Activated CD8-positive, alpha-beta memory T cell treated with anti-CD3 and anti-CD28 coated beads for 48 hours (primary cell): ENCODE measurements around the gene WRNIP1.
"Not testable (repeated sequence)": the region's sequence is repeated elsewhere in the genome, so short reads cannot be mapped to it uniquely, and the experiment has no call there.

Experiments
- DNase-seq, 3 experiments: peaks; one replicate each; pipeline ENCODE4 v3.0.0-alpha.2; 2020; ENCODE audit warnings: low read depth in 2 of 3, low spot score in 2 of 3

WRNIP1 gene

DNA sequence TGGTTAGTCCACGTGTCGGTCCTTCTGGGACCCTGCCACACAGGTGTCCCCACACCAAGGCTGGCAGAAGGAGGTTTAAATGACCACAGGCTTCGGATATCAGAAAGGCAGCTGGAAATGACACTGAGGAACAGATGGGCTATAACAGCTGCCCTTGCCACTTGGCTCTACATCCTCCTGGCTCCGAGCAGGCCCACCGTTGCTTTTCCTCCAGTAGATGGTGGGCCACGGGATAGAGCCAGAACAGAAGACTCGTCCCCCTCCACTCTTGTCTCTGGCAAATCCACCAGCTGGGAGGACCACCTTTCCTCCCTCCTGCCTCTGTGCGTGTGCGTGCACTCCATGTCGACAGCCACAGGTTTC is 17.6 kb downstream of the WRNIP1 start:
- no peak for DNase-seq

DNA sequence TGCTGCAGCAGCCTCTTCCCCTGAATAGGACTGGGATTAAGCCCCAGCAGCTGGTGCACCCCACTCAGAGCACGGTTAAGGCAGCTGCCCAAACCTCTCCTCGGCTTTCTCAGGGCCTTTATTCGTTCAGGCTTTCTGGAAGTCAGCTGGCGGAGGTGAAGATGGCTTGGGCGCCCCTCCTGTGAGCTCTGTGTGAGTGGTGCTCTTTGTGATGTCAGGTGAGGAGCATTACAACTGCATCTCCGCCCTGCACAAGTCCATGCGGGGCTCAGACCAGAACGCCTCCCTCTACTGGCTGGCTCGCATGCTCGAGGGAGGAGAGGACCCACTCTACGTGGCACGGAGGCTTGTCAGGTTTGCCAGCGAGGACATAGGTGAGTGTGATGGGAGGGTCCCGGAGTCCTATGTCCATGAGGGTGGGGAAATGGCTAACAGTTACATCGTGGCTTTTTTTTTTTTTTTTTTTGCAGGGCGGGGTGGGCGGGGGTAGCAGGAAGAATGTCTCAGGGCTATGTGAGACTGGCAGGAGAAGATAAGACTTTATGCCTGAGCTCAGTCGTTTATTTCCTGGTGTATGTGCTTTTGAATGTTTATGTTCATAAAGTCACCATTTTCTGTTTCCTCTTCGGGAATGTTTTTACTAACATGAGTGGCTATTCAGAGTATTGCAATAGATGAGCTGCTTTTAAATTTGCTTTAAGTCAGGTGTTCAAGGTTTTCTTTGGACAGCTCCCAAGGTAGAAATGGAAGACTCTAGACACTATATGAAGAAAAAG is 18.2 kb downstream of the WRNIP1 start:
- no peak for DNase-seq

DNA sequence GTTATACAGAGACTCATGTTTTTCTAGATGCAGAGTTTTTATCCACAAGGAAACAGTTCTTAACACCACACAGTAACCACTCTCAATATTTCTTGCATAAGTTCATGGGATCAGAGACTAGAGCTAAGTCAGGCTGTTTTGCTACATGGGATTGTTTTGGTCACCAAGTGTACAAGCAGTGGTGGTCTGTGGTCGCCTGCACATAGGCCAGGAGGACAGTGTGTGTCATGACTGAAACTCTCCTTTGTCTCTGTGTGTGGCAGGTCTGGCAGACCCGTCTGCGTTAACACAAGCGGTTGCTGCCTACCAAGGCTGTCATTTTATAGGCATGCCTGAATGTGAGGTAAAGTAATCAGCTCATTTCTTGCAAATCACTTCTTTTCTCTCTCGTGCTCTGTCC is 18.9 kb downstream of the WRNIP1 start:
- no peak for DNase-seq

DNA sequence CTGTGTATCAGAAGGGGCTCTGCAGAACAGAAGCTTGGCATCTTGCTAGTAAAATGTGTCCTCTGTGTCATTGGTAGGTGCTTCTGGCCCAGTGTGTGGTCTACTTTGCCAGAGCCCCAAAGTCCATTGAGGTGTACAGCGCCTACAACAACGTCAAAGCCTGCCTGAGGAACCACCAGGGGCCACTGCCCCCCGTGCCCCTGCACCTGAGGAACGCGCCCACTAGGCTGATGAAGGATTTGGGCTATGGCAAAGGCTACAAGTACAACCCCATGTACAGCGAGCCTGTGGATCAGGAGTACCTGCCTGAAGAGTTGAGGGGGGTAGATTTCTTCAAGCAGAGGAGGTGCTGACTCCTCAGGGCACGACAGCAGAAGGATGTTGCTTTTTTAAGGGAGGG is 19.7 kb downstream of the WRNIP1 start:
- DNase-seq = no peak

DNA sequence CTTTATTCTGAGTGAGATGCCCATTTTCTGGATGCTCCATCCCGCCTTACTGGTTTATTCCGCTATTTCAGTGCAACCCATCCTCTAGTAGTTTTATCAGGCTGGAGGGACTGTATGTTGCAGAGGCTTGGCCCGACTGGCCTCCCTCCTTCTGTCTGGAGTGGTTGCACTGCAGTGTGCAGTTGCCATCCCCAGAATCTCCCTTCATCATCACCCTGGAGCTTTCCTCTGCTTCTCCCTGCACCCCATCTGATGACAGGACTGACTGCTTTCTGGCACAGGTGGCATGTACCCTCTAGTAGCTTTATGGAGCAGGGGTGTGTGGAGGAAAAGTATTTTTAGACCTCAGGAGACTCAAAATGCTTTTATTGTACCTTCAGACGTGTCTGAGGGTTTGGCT is 21.1 kb downstream of the WRNIP1 start:
- DNase-seq = no peak

DNA sequence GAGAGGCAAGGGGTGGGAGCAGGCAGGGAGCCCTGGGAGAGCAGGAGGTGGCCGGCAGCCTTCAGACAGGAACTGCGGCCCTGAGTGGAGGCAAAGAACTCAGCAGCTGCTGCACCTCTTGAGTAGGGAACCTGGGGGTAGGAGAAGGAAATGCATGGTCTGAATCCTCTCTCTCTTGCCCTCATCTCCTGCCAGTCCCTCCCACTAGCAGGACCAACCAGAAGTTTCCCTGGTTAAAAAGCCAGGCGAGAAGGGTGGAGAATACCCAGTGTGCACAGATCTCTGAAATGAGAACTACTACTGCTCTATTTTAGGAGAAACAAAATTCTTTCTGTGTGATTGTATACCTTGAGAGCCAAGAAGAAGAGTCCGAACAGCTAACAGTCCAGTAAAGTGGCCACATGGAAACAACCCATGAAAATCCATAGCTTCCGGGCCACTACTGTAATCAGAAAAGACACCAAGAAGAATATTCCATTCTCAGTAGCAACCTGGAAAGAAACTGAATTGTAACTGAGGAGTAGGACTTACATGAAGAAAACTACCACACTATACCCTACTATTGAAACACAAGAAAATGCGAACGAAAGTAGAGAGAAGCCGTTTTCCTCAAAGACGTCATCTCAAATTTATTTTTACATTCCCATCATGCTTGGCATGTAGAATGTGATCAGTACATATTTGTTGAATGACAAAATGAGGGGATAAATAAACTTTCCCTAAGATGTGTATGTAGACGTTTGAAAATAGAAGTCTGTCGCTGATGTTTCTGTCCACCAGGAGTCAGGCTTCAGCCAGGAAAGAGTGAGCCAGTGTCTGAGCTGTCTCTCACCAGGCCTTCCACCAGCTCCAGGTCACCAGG is 25.6 kb downstream of the WRNIP1 start:
- no peak for DNase-seq

DNA sequence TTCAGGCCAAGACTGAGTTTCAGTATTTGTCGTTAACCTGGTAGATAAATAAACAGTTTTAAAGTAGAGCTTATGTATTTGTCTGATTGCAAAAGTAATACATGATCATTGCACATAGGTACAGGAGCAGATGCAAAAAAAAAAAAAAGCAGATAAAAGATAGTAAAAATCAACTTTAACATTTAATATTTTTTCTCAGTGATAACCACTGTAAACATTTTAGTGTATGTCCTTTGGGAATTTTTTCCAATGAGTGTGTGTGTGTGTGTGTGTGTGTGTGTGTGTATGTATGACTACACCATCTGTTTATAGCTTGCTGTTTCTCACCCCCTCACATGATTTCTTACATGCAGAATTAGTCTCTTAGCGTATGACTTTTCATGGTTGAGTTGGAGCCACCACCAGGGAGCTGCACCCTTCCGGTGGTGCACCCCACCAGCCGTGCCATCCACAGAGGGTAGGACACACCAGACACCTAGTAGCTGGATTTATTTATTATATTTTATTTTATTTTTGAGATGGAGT is 26.3 kb downstream of the WRNIP1 start:
- no peak for DNase-seq

DNA sequence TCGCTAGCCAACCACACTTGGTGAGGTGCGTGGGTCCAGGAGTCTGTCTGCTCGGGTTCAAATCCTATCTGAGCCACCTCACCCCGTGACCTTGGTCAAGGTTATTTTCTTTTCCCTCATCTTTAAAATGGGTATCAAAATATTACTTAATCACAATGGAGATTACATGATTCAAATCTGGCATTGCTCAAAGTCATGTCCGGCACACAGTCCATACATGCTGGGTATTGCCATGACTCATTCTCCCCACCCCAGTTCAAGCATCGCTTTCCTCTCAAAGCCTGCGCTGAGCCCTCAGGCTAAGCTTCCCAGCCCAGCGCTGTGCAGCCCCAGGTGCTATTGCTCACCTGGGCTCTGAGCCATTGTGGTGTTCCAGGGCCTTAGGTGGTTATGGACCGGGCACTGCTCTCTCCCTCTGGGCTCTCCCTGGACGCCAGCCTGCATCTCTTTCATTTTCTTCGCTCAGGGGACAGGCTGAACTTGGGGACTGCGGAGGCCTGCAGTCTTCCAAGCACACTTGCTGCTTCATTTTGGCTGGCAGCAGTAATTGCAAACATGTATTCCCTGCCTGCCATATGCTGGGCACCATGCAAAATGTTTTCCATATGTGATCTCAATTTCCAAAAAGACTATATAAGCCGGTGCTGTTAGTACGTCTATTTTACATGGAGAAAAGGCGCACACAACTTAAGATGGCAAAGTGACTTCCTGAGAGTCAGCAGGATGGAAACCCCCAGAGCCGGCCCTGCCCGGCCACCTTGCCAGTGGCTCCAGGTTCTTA is 27.3 kb downstream of the WRNIP1 start:
- DNase-seq = no peak

DNA sequence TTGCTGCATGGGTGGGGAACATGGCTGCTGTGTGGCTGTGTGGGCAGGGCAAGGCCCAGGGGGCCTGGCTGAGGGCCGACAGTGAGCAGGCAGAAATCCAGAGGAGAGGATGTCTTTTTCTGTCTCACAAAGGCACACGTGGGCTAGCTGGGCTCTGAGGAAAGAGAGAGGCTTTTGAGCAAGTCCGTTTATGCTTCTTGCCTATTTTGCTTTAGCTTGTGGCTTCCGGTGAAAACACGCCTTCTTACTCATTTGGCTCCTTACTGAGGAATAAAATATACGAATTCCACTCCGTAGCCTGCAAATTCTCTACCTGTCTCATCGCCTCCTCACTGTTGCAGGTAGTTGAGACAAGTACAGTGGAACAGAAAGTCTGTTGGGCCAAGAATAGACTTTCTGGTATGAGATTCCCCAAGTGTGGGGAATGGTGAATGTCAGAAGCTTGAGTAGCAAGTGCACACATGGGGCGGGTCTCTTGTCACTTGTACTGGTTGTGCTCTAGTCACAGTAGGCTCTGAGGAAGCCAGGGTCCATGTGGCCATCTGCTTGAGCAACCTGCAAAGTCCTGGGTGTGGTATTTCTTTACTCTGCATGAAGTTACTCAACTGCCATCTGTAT is 28.4 kb downstream of the WRNIP1 start:
- no peak for DNase-seq

DNA sequence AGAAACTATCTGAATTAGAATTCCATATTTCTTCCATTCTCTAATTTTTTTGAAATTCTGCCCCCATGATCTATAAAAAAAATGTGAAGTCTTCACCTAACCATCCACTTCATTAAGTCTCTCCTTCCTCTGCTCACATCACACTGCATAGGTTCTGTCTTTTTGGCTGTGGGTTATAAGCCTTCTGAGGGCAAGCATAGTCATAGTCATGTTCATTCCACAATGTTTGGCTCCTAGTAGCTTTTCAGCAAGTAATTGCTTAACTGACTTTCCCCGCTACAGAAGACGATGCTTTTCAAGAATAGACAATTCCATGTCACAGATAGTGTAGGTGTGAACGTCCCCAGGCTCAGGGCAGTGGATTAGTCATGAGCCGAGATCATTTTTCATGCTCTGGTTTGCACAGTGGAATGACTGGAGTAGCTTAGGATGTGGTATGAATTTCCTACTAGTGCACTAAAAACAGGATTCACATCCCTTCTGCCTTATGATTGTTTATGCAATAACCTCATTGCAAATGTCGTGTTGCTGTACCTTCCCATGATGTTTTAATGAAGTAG is 29.1 kb downstream of the WRNIP1 start:
- no peak for DNase-seq

DNA sequence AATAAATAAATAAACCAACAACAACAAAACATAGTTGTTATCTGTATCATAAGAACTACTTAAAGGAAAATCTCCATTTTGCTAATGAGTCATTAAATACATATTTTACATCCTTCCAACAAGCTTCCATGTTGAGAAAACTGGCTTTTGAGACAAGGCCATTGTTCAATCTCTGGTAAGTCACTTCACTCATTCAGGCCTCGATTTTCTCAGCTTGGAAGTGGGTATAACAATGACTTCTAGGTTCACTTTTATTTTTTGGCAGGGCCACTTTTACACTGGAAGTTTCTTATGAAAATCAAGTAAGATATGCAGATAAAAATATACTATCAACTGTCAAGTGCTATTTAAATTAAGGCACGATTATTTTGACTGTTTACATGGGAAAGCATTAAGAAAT is 30.0 kb downstream of the WRNIP1 start:
- no peak for DNase-seq

DNA sequence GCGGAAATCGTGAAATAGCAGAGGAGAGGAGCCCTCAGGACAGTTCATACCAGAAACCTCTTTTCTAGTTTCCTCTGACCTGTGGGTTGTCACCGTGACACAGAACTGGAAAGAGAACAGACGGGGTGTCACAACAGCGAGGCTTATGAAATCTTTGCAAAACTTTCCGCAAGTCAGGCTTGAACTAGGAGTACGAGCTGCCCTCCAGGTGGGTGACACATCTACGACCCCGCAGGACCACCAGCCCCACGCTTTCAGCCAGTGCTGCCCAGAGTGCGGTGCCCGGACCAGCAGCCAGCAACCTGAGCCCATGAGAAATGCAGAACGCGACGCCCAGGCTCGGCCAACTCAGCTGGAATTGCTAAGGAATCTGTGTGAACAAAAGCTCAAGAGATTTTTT is 30.8 kb downstream of the WRNIP1 start:
- no peak for DNase-seq

DNA sequence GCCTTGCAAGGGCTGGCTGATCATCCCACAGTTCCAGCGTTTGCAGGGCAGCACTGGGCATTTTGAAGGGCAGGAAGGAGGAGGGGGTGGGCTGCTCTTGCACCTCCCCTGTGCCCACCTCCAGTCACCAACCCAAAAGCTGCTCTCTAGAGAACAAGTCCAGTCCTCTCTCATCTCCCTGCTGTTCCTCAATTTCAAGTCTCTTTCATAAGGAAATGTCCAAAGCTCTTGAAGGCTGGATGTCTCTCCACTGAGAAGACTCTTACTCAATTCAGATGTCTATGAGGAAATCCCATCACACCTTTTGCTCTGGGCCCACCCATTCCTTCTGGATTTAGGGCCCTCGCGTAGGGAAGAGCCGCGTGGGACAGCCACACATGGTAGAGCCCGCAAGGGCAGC is 31.7 kb downstream of the WRNIP1 start:
- DNase-seq = no peak

DNA sequence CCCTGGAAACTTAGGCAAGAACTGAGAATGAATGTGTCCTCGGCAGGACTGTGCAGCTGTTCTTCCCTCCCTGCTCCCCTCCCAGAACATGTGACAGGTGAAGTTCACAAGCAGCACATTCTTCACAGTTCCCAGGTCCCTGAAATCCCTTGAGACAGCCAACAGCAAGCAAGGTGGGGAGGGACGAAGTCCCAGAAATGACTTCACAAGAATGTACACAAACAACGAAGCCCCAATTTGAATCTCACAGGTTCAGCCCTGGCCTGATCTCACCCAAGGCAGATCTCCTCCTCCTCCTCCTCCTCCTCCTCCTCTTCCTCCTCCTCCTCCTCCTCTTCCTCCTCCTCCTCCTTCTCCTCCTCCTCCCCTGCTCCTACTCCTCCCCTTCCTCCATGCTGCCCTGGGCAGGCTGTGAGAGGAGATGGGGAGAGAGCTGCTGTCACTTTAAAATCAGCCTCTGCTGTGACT is 32.4 kb downstream of the WRNIP1 start:
- no peak for DNase-seq

DNA sequence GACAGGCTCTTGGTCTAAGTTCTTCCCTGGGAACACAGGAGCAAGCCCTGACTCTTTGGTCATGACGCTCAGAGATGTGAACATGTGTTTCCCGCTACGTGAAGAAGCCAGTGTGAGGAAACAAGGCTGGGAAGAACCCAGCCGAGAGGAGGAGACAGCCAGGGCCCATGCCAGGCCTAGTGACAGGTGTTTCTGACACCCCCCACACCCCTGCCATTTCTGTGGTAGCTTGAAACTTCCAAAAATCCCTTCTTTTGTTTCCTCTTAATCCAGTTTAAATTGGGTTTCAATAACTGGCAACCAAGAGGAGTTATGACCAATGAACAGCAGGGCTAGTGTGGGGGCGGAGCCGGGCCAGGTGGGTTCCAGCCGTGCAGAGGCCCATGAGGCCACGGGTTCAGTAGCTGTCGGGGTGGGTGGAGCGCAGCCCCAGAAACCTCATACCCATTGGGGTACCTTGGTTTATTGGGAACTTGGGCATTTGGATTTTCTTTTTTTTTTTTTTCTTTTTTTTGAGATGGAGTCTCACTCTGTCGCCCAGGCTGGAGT is 33.5 kb downstream of the WRNIP1 start:
- DNase-seq = no peak

DNA sequence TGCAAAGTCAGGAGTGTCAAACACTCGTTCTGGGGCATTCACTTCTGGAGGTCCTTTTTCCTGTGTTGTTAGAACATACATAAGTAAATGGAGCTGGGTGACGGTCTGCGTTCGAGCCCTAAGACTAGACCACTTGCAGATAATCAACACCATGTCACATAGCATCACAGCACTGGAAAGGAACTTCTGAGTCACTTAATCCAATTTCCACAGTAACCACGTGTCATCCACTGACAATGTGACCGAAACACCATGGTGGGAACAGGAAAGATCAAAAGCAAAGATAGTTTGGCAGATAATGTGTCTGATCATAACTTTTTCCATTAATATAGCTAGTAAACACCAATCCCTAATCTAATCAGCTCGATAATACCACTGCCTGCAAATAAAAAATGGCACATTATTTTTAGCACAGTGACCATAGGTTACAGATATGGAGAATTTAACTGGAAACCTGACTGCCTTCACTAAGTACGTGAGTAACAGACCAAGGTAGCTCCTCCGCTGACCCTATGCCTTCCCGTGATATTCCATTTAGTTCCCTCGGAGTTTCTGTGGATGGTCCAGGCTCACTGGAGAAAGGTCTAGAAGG is 34.8 kb downstream of the WRNIP1 start:
- no peak for DNase-seq

DNA sequence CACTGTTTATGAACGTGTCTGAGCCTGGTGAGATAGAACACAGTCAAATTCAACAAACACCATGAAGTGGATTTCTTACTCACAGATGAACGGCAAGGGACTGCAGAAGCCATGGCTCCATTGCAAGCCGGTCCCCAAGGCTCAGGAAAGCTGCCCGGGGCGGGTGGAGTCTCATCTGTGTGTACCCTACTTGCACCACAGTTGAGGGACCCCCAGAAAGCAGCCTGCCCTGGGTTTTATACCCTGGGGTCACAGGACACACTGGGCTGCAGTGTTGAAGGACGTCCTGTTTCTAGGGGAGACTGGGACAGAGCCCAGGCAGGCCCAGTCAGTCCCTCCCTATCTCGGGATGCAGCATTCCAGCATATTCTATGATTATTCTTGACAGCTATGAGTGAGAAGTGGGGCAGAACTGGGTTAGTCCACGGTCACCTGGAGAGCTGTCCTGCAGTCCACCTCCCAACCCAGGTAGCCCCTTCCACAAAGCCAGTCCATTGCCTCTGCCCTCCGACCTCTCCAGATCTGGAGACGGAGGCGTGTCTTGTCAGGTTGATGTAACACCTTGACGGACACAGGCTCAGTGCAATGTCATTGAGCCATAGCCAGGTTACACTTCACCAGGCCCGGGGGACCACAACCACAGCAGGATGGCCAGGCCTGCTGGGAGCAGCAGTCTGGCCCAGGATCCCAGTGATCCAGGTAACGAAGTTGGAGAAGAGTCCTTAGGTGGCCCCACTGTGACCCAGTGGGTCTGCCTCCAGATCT is 35.5 kb downstream of the WRNIP1 start:
- no peak for DNase-seq

DNA sequence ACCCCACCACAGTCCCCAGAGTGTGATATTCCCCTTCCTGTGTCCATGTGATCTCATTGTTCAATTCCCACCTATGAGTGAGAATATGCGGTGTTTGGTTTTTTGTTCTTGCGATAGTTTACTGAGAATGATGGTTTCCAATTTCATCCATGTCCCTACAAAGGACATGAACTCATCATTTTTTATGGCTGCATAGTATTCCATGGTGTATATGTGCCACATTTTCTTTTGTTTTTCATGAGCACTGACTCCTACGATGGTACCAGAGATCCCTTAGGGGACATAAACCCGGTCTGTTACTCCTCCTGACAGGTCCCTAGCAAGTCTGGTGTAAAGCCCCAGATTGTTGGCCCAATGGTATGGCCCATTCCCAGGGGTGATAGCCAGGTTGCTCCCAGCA is 36.5 kb downstream of the WRNIP1 start:
- DNase-seq = not testable (repeated sequence)

DNA sequence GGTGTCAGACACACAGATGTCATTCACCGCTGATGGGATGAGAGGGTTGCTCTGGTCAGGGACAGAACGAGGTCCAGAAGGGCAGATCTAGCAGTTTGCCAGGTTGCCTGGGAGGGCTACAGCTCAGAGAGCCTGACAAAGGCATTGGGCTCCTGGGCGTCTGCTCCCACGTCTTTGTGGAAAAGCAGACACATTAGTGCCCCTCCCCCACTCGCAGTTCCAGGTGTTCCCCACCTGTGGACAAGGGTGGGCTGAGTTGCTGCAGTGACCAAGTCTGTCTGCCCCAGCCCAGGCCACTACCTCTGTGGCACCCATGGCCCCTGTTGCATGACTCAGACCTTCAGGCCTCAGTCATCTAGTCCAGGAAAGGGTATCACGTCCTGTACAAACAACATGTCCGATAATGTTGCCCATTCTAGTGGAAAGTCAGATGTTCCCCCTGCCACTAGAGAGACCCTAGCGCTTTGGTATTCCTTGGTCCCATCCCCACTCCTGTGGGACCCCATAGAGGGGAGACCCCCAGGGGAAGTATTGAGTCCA is 37.4 kb downstream of the WRNIP1 start:
- DNase-seq = no peak
